Activated CD8-positive, alpha-beta memory T cell treated with anti-CD3 and anti-CD28 coated beads, Interleukin-2, amount 50 U/mL, for 1 hour (primary cell): ENCODE measurements around the gene ZNF81.
"Not testable (repeated sequence)": the region's sequence is repeated elsewhere in the genome, so short reads cannot be mapped to it uniquely, and the experiment has no call there.

Experiments used
- DNase-seq: peaks from one replicate; pipeline ENCODE4 v3.0.0-alpha.2; 2020; ENCODE audit errors: extremely low read depth

The ZNF81 gene

DNA sequence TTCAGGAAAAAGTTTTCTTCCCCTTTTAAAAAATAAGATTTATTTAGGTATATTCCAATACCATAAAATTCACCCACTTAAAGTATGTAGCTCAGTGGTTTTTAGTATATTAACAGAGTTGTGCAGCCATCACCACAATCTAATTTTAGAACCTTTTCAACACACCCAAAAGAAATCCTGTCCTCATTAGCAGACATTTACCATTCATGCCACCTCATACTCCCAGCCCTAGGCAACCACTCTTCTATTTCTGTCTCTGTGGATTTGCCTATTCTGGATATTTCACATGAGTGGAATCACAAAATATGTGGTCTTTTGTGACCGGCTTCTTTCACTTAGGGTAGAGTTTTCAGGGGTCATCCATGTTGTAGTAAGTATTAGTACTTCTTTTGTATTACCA, 7.4 kb downstream of the ZNF81 start:
- DNase-seq: no peak

GRCh38 chrX:47846040-47846439, 9.3 kb downstream of the ZNF81 start:
- no peak for DNase-seq

- DNase-seq: no peak
These were observed 13.1 kb downstream of the ZNF81 start for GRCh38 chrX:47849778-47850177.

GRCh38 chrX:47850389-47850788, 13.7 kb downstream of the ZNF81 start:
- not testable (repeated sequence) for DNase-seq

GRCh38 chrX:47850901-47851300, 14.2 kb downstream of the ZNF81 start:
- no peak for DNase-seq

DNA sequence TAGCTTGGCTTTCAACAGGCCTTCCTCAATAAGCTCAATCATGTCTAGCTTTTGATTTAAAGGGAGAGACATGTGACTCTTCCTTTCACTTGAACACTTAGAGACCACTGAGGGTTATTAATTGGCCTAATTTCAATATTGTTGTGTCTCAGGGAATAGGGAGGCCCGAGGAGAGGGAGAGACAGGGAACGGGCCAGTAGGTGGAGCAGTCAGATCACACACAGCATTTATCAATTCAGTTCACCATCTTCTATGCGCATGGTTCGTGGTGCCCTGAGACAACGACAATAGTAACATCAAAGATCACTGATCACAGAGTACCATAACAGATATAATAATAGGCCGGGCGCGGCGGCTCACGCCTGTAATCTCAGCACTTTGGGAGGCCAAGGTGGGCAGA, 17.8 kb downstream of the ZNF81 start:
- no peak for DNase-seq

DNA sequence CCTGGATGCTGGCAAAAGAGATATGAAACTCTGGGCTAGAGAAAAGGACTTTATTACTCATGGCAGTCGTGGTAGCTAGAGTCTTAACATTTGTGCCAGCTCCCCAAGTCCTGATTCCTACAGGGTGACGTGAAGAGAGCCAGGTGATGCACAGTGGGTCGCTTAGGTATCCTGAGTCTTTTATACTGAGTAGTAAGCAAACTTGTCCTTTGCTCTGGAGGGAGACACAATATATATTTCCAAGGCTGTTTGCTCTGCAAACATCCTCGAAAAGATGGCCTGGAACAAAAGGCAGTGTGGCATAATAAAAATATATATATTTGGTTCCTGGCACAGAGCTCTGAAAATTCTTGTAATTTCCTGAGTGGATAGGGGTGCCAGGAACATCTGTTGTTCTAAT, 23.0 kb downstream of the ZNF81 start:
- no peak for DNase-seq

DNA sequence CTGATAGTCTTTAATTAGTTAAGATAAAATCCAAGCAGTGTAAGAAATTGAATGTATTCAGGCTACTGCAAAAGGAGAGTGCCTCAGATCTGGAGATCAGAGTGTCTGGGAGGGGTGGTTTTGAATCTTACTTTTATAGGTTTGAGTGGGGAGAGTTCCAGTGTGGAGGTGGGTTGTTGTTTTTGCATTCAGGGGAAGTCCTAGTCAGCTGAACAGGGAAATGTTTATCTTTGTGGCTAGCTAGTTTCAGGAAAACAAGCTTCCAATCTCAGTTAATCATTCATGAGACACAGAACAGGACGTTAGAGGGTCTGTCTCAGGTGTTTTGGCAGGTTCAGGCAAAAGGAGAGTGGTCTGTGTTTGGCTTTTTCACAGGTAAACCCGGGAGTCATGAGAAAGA, 26.0 kb downstream of the ZNF81 start:
- DNase-seq: no peak

DNA sequence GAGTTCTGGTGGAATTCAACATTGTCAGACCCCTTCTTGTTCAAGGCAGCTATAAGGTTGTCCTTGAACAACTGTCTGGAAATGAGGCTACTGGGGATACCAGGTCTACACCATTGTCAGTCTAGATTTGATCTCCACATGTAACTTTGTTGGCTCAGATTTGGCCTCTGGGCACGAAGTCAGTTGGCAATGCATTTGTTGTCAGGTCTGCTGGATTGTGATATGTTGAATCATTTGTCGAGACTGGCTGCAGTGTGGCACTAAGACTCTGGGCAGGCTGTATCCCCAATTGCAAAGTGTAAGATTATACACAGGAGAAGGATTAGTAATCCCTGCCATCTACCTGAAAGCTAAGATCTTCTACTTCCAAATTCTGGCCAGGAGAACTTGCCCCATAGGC, 26.5 kb downstream of the ZNF81 start:
- no peak for DNase-seq

- no peak for DNase-seq
These were observed 27.6 kb downstream of the ZNF81 start for GRCh38 chrX:47864300-47864699.

DNA sequence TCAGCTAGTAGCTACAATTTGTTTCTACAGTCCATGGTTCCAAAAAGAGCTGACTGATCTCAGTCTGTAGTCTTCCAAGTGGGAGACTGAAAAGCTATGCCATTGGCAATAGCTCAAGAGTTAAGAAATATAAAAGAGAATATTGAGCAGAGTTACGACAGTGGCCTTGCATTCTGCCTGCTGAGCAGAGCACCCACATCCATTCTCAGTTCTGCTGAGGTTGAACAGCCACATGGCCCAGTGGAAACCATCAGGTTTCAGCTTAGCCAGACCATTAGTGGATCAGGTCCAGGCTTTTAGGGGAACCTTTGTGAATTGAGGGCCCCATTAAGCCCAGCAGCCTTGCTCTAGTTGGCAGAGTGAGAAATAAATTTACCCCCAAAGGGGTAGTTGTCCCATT, 28.1 kb downstream of the ZNF81 start:
- DNase-seq: no peak

- DNase-seq: no peak
These were observed 36.4 kb downstream of the ZNF81 start for GRCh38 chrX:47873123-47873522.

- DNase-seq: no peak
These were observed 40.6 kb downstream of the ZNF81 start for GRCh38 chrX:47877327-47877726.

- DNase-seq: no peak
These were observed 41.5 kb downstream of the ZNF81 start for GRCh38 chrX:47878198-47878597.

GRCh38 chrX:47879463-47879862, 42.8 kb downstream of the ZNF81 start:
- DNase-seq: no peak

GRCh38 chrX:47880927-47881326, 44.2 kb downstream of the ZNF81 start:
- DNase-seq: no peak

DNA sequence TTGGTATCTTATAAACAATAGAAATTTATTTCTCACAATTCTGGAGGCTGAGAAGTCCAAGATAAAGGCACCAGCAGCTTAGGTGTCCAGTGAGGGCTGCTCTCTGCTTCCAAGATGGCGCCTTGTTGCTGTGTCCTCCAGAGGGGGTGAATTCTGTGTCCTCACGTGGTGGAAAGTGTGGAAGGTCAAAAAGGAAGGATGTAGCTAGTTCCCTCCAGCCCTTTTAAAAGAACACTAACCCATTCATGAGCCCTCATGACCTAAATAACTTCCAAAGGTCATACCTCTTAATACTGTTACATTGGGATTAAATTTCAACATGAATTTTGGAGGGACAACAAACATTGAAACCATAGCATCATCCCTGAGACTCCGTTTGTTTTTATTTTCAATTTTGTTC, 48.8 kb downstream of the ZNF81 start:
- DNase-seq: no peak

- DNase-seq: no peak
These were observed 61.3 kb downstream of the ZNF81 start for GRCh38 chrX:47898024-47898423.

GRCh38 chrX:47900833-47901232, 64.1 kb downstream of the ZNF81 start:
- no peak for DNase-seq

DNA sequence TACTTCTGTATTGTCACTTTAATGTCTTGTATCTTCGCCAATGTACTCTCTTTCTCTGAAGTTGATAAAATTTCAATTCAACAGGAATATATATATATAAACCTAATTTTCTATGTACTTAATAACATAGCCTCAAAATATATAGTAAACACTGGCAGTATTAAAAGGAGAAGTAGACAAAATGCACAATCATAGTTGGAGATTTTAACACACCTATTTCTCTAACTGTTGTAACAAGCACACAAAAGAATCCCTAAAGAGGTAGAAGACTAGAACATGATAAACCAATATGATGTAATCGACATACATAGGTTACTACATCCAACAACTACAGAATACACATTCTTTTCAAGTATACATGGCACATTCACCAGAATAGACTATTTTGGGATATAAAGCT, 65.5 kb downstream of the ZNF81 start:
- DNase-seq: no peak

GRCh38 chrX:47915886-47916493, 79.3 kb downstream of the ZNF81 start:
- DNase-seq: no peak

DNA sequence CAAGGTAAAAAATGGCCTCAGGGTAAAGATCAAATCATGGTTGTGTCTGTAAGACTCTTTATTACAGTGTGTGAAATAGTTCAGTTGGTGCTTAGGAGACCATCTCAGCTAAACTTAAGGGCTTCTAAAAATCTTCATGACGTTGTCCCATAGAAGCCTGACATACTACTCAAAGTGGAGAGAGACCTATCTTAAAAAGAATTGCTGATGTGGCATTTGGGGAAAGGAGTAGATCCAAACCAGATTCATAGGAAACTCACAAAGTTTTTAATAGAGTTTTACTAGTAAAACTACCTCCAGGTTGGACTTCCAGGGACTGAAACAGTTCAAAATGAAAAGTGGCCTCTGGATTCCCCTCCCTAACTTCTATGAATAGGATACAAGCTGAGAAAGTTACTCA, 81.6 kb downstream of the ZNF81 start:
- DNase-seq: no peak

DNA sequence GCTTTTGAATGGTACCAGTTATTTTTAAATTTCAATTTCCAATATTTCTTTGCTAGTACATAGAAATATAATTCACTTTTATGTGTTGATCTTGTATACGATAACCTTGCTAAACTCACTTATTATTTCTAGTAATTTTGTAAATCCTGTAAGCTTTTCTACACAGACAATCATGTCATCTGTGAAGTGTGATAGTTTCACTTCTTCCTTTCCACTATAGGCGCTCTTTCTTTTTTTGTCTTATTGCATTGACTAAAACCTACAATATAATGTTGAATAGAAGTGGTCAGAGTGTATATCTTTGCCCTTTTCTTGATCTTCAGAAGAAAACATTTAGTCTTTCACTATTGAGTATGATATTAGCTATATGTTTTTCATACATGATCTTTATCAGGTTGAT, 90.5 kb downstream of the ZNF81 start:
- no peak for DNase-seq

GRCh38 chrX:47931970-47932369, 95.3 kb downstream of the ZNF81 start:
- not testable (repeated sequence) for DNase-seq

DNA sequence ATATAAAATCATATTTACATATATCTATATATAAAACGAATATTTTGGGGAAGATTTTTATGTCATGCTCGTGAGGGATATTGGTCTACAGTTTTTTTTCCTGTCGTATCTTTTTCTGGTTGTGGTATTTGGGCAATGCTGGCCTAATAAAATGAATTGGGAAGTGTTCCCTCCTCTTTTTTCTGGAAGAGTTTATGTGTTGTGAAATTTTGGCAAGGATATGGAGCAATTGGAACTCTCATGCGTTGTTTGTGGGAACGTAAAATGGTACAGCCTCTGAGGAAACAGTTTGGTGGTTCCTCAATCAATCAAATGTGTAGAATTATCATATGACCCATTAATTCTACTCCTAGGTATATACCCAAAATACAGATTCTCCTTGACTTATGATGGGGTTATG, 97.2 kb downstream of the ZNF81 start:
- DNase-seq: no peak
